Ectodermal cell (in vitro differentiated cells): ENCODE measurements around the gene IL10RA.

Source experiments
- H3K27ac ChIP-seq: 2 replicates; pipeline ENCODE4 v1.7.0; 2013; ENCODE audit warnings: mild to moderate bottlenecking, low read depth, low read length; ENCODE audit not compliant: insufficient read depth, poor library complexity, severe bottlenecking
- H3K27me3 ChIP-seq: 2 replicates; pipeline ENCODE4 v1.7.0; 2013; ENCODE audit warnings: mild to moderate bottlenecking, low read length; ENCODE audit not compliant: insufficient read depth, control insufficient read depth, poor library complexity, severe bottlenecking
- H3K36me3 ChIP-seq: one replicate; pipeline ENCODE4 v1.7.0; 2013; ENCODE audit warnings: low read length; ENCODE audit not compliant: control insufficient read depth, insufficient read depth
- H3K4me1 ChIP-seq: one replicate; pipeline ENCODE4 v1.7.0; 2013; ENCODE audit warnings: low read length; ENCODE audit not compliant: control insufficient read depth, insufficient read depth
- H3K4me3 ChIP-seq: 2 replicates; pipeline ENCODE4 v1.7.0; 2013; ENCODE audit warnings: low read depth, low read length, control low read depth; ENCODE audit not compliant: insufficient read depth
- H3K9me3 ChIP-seq: 2 replicates; pipeline ENCODE4 v1.7.0; 2013; ENCODE audit warnings: mild to moderate bottlenecking, low read length, moderate library complexity; ENCODE audit not compliant: control insufficient read depth
- WGBS, 2 experiments: methylation state at CpG; one replicate each; pipeline ENCODE4 v1.1.7; 2013; ENCODE audit warnings: missing lambda C conversion rate in 2 of 2; 5-methylcytosine and 5-hydroxymethylcytosine counted together

Gene IL10RA

DNA sequence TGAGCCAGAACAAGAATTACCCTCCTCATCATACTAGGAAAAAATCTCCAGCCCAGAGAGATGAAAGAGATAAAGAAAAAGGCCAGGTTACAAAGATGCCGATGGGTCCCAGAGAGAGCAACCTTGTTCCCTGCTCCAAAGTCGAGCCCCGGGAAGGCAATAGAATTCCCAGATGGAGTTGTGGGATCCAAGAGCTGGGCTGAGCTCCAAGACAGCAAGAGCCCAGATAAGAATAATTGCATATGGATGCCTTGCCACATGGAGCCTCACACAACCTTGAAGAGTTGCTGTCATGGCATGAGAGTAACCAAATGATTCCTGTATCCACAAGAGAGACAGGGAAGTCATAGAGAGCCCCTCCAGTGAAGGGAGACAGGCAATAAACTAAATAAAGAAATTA lies 30.9 kb downstream of the IL10RA start:
- Histone ChIP-seq H3K4me3 (no peak overlapping the region), H3K9me3 (no peaks in the 10 kb centered on the region), H3K27ac (no peak overlapping the region), H3K36me3 (no peaks in the 10 kb centered on the region), H3K27me3 (no peaks in the 10 kb centered on the region), H3K4me1 (no peaks in the 10 kb centered on the region)
- WGBS, 2 experiments = 89 to 94% methylated on average over 3 of the region's 3 CpGs

GRCh38 chr11:118017631-118018315 lies 31.6 kb downstream of the IL10RA start:
- Histone ChIP-seq H3K27me3 (no peaks in the 10 kb centered on the region), H3K4me1 (no peaks in the 10 kb centered on the region), H3K9me3 (no peaks in the 10 kb centered on the region), H3K4me3 (no peak overlapping the region), H3K27ac (no peak overlapping the region), H3K36me3 (no peaks in the 10 kb centered on the region)
- 73 to 81% methylated on average over 4 of the region's 4 CpGs for WGBS, 2 experiments

- Histone ChIP-seq H3K27me3 (no peaks in the 10 kb centered on the region), H3K4me1 (no peaks in the 10 kb centered on the region), H3K4me3 (no peak overlapping the region), H3K36me3 (no peaks in the 10 kb centered on the region), H3K9me3 (no peaks in the 10 kb centered on the region), H3K27ac (no peak overlapping the region)
- 92 to 97% methylated on average over 2 of the region's 2 CpGs for WGBS, 2 experiments
Observed at GRCh38 chr11:118018401-118018800, 32.2 kb downstream of the IL10RA start.

DNA sequence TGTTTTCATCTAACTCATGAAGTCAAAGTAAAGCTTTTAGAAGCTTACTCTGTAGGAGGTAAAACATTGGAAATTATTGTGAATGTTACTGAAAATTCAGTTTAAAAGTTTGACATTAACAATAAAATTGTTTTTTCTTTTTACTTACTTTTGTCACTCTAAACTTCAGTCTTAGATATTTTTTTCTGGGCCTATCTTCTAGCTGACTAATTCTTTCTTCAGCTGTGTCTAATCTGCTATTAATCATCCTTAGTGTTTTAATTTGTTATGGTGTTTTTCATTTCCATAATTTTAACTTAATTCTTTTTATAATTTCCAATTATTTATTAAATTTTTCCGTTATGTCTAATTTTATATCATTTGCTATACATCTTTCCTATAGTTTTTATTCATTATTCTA lies 35.0 kb downstream of the IL10RA start:
- H3K4me3 ChIP-seq = no peak overlapping the region
- no peaks in the 10 kb centered on the region for H3K27me3 ChIP-seq
- H3K27ac ChIP-seq = no peak overlapping the region
- H3K4me1 ChIP-seq = no peaks in the 10 kb centered on the region
- WGBS, 2 experiments = no CpG with 5 or more reads among the region's 1 CpG
- H3K36me3 ChIP-seq = no peaks in the 10 kb centered on the region
- no peaks in the 10 kb centered on the region for H3K9me3 ChIP-seq

DNA sequence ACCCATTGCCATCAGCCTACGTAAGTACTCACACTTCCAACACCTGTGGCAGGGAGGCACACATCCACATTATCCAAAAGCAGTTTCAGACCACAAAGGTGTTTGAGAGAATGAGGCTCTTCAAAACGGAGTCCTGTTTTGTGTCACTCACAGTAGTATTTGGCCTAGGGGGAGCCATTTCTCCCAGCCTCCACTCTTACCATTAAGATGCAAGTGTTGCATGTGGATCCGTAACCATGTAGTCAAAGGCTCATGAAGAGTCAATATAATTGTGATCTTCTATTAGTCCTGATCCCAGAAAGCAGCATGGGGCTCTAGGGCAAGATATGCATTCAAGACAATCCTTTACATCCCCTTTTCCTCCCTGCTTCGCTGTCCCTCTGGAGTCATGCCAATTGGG lies 41.5 kb downstream of the IL10RA start:
- H3K27ac ChIP-seq = no peak overlapping the region
- no peaks in the 10 kb centered on the region for H3K9me3 ChIP-seq
- H3K4me1 ChIP-seq = no peaks in the 10 kb centered on the region
- H3K4me3 ChIP-seq = no peak overlapping the region
- 82 to 85% methylated on average over 4 of the region's 4 CpGs for WGBS, 2 experiments
- no peaks in the 10 kb centered on the region for H3K27me3 ChIP-seq
- H3K36me3 ChIP-seq = no peaks in the 10 kb centered on the region

GRCh38 chr11:118028626-118029025 lies 42.4 kb downstream of the IL10RA start:
- WGBS, 2 experiments = 92 to 93% methylated on average over 3 of the region's 3 CpGs
- H3K4me1 ChIP-seq = no peaks in the 10 kb centered on the region

DNA sequence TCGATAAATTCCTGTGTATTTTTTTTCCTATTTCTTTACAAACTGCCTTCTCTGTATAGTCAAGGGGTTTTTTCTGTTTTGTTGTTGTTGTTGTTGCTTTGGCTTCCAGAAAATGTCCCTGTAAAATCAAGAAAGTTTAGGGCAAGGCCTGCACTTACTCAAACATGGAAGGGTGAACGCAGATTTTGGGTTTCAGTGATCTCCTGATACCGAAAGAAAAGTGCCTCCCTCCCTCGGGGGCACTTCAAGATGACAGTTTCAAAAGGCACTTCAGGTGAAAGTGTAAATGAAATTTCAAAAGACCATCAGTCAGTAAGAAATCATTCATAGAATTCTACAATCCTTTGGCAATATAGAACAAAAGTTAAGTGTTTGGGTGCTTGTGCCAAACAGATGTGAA lies 47.2 kb downstream of the IL10RA start:
- WGBS, 2 experiments = 95% methylated on average over 3 to 4 of the region's 4 CpGs
- H3K4me1 ChIP-seq = no peaks in the 10 kb centered on the region
- H3K27ac ChIP-seq = no peak overlapping the region
- H3K36me3 ChIP-seq = no peaks in the 10 kb centered on the region
- no peak overlapping the region for H3K4me3 ChIP-seq
- H3K9me3 ChIP-seq = no peaks in the 10 kb centered on the region
- no peaks in the 10 kb centered on the region for H3K27me3 ChIP-seq

More at GRCh38 chr11:118028626-118029025, 42.4 kb downstream of the IL10RA start:
- no peak overlapping the region for H3K4me3 ChIP-seq
- H3K9me3 ChIP-seq = no peaks in the 10 kb centered on the region
- H3K27me3 ChIP-seq = no peaks in the 10 kb centered on the region
- H3K36me3 ChIP-seq = no peaks in the 10 kb centered on the region
- no peak overlapping the region for H3K27ac ChIP-seq

GRCh38 chr11:118042141-118042540 lies 55.9 kb downstream of the IL10RA start:
- no peak overlapping the region for H3K27ac ChIP-seq
- no peak overlapping the region for H3K4me3 ChIP-seq
- no peaks in the 10 kb centered on the region for H3K4me1 ChIP-seq
- no CpG with 5 or more reads among the region's 1 CpG for WGBS, 2 experiments
- H3K36me3 ChIP-seq = no peaks in the 10 kb centered on the region
- no peaks in the 10 kb centered on the region for H3K27me3 ChIP-seq
- H3K9me3 ChIP-seq = no peaks in the 10 kb centered on the region

DNA sequence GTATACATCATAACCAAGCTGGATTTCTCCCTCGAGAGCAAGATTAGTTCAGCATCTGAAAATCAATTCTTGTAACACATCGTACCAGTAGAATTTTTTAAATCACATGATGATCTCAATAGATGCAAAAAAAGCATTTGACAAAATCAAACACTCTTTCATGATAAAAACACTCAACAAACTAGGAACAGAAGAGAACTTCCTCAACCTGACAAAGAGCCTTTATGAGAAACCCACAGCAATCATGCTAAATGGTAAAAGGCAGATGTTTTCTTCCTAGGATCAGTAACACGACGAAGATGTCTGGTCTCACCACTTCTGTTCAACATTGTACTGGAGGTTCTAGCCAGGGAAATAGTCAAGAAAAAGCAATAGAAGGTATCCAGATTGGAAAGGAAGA lies 56.6 kb downstream of the IL10RA start:
- Histone ChIP-seq H3K36me3 (no peaks in the 10 kb centered on the region), H3K9me3 (no peaks in the 10 kb centered on the region), H3K4me3 (no peak overlapping the region), H3K4me1 (no peaks in the 10 kb centered on the region), H3K27ac (no peak overlapping the region), H3K27me3 (no peaks in the 10 kb centered on the region)
- WGBS, 2 experiments = 82 to 87% methylated on average over 4 of the region's 4 CpGs

- no peaks in the 10 kb centered on the region for H3K9me3 ChIP-seq
- no peaks in the 10 kb centered on the region for H3K36me3 ChIP-seq
- no peak overlapping the region for H3K27ac ChIP-seq
- no peaks in the 10 kb centered on the region for H3K4me1 ChIP-seq
- H3K4me3 ChIP-seq = no peak overlapping the region
- no peaks in the 10 kb centered on the region for H3K27me3 ChIP-seq
- 63 to 87% methylated on average over 1 to 2 of the region's 2 CpGs for WGBS, 2 experiments
Observed at GRCh38 chr11:118045191-118045590, 59.0 kb downstream of the IL10RA start.
